DMS114 treated with DMSO at 0.1 percent for 48 hours (cell line): ENCODE measurements around the gene PREX1.

Source experiments
- DNase-seq: peaks from one replicate; lab custom pipeline; 2025; ENCODE audit not compliant: unreplicated experiment; lab: John Stamatoyannopoulos, UW

The PREX1 gene

DNA sequence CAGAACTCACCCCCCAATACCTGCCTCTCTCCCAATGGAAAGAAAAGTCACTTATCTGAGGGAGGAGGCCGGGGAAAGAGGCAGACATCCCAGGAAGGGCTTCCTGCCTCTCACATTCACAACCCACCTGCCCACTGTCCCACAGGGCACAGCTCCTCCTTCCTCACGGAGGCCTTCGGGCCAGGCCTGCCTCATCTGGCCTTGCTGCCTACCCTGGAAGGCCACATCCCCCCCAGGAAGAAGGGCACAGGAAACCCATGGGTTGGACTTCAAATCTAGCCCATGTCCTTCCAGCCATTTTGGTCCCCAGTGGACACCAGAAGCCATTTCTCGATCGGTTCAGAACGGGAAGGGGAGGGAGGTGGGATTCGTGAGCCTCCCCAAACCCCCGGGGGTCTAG, 162.0 kb downstream of the PREX1 start:
- DNase-seq = no peak

DNA sequence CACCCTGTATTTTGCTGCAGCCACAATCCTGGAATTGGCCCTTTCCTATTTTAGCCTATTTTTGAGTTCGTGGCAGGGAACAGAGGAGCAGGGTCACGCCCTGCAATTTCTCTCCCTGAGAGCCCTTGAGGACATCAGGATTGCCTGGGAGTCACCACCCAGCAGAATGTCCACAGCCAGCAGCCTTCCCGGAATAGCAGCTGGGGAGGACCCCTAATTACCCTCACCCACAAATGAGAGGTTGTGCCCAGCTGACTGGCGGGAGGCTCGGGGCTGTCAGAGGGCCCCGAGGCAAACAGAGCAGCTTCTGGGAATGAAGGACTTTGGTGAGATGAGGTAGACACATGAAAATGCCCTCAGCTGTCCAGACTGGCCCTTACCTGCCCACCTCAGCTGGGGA, 165.1 kb downstream of the PREX1 start:
- no peak for DNase-seq

DNA sequence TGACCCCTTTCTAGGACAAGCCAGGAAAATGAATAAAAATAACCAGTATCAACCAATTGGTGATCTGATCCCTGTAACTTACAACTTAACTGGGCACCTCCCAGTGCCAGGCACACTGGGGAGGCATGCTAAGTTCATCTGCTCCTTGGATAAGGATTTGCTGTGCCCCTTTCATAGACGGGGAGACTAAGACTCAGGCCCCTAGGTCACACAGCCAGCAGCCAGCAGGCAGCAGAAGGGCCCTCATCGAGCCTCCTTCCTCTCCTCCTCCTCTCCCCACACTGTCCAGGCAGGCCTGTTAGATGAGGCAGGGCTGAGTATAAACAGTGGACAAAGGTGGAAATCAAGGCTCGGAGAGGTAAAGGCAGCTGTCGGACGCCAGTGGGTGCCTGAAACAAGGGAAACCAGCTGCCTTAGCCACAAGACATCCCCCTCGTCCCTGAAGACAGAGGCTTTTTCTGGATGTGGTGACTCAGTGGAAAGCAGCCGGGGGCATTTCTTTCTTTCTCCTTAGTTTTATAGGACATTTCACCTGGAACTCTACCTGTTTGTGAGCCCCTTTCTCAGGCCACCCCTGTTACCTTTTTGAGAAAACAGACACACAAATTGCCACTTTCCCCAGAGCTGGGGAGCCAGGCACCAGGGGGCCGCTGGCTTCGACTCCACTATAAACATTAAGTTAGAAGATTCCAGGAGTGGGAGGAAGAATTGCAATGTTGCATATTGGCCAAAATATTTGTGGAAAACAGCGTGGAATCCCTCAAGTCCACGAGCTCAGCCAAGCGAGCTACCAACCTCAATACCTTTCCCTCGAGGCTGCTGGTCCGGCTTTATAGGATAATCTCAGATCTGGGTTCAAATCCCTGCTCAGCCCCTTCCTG, 166.0 kb downstream of the PREX1 start:
- DNase-seq = no peak

DNA sequence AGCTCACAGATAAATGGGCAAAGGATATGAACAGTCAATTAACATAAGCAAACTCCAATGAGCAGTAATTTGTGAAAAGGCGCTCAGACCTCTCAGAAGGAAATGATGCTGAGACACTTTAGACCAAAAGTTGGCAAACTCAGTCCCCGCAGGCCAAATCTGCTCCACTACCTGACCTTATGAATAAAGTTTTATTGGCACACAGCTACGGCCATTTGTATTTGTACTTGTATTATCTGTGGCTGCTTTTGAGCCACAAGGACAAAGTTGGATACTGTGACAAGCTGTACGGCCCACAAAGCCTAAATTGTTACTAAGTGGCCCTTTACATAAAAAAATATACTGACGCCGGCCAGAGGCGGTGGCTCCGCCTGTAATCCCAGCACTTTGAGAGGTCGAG, 167.0 kb downstream of the PREX1 start:
- no peak for DNase-seq

DNA sequence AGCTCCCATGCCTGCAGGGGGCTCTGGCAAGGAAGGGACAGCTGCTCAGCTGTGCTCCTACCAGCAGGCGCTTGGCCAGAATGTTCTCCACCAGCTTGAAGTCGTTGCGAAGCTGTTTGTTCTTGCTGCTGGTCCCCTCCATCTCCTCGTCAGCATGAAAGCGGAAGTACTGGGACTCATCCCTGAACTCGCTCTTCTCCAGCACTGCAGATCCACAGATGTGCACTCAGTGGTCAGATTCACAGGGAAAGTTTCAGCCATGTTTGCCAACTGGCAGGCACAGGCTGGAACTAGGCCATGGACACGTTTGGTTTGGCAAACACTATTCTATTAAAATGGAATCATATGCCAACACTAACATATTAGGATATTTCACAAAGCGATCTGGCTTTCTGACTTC, 167.9 kb downstream of the PREX1 start:
- no peak for DNase-seq

DNA sequence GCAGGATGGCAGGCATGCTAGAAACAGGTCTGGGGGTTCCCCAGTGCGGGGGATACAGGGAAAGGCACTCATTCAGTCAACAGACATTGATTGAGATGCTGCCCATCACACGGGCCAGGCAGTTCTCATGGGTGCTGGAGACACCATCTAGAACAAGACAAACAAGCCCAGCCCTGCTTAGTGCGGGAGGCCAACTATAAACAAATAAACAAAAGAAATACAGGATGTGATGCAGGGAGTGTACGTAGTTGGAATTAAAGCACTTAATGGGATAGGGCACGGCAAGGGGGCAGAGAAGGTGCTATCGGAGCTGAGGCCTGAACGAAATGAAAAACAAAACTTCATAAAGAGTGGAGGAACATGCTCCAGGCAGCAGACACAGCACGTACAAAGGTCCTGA, 169.3 kb downstream of the PREX1 start:
- DNase-seq = no peak

DNA sequence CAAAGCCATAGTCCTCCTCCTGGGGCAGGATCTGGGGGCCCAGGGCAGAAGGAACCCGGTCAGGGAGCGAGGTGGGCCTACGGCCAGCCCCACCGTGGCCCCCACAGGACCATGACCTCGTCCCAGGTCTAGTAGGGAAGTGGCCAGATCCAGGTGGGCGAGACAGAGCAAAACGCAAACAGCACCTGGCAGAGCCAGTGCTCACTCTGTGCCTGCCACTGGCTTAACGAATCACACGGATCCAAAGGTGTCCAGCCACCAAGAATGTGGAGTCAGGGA, 169.7 kb downstream of the PREX1 start:
- no peak for DNase-seq

DNA sequence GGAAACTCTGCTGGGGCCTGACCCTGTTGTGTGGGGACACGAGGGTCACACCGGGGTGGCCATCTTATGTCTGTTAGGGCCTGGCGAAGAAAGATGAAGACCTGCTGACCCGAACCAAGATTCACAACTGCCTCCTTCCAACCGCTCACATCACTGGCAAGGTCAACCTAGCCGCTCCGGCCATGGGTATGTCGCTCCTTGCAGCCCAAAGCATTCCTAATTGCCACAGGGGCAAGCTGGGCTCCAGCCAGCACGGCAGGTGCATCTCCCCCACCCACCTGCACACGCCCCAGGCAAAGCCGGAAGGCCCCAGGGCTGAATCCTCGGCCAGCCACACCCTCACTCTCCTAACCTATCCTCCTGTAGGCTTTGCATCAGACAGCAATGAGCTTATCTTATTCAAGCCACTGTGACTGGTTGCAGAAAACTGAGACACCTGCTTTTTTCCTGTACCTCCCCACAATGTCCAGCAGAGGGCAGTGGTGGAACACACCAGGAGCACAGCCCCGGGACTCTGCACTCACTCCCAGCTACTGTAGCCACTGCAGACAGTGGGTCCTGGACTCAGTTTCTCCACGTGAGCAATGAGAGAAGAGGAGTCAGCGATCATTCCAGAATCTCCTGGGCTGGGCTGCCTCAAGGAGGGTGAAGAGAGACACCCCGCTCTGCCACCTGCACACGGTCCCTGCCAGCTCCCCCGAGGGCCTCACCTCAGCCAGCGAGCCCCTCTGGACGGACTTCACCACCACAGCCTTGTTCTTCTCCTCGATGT, 170.2 kb downstream of the PREX1 start:
- DNase-seq = peak; percentile 58

DNA sequence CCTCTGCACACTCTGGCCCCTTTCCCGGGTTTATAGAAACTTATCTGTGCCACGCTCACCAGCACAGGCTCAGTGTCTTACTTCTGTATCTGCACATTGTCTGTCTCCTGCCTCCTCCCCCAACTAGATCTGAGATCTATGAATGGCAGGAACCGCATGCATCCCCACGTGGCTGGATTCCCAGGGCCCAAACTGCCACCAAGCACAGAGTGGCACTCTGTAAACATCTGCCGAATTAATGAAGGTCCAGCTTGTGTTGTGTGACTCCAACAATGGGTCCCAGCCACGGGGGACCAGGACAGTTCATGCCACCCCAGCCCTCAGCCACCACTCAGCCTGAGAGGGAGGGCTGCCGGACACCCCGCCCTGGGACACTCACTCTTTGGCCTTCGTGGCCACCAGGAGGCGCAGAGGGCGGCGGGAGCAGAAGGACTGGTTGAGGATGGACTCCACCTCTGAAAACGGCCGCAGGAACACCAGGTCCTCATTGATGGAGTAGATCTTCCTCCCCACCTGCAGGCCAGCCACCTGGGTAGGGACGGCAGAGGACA, 171.1 kb downstream of the PREX1 start:
- DNase-seq = no peak

DNA sequence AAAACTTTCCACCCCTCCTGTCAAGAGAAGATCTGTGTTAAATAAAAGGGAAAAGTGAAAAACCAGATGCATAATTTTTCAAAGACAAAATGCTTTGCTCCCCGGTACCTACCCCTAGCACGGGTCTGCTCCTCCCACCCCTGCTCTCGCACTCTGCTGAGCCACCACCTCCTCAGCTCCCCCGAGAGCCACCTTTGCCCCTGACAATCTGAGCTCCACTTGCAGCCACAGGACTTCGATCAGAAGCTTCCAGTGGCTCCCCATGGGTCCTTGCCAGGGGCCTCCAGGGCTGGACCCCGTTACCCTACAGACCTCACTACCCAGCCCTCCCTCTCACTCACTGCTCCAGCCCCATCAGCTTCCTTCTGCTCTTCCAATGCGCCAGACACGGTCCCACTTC, 171.7 kb downstream of the PREX1 start:
- no peak for DNase-seq

DNA sequence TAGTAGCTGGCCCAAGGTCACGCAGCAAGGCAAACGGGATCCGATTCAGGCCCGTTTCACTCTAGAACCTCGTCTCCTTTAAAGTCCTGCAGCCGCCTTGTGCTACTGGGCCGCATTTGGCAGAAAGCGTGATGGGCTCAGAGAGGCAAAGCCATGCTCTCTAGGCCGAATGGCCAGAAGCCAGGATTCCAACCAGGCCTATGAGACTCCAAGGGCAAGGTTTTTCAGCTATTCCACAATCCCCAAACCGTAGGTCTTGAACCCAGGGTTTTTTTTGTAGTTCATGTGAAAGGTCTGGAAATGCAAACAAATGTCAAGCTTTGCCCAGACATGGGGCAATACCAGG, 174.1 kb downstream of the PREX1 start:
- no peak for DNase-seq

DNA sequence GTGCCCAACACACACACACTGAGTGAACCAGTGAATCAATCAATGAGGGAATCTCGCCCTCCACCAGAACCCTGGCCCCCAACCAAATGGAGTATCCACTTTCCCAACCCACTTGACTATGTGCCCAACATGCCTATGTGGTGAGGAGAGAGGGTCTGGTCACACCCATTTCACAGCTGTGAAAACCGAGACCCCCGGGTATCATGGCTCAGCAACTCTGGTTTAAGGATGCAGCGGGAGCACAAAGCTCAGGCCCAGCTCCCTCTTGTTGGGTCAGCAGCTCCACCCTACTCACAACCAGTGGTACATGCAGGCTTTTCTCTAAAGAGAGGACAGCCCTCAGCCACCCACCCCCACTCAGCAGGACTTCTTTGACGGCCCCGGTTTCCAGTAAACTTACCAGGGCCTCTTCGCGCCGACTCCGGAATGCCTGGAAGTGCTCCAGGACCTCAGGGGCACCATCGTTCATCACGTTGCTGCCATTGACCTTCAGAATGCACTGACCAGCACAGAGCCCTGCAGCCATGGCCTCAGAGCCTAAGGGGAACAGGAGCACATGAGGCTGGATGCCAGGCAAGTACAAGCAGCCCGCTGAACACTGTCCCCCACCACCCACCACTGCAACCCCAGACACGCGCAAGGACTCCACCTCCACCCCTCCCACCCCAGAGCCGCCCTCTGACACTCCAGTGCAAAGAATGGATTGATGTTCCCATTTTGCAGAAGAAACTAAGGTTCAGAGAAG, 174.7 kb downstream of the PREX1 start:
- DNase-seq = no peak

DNA sequence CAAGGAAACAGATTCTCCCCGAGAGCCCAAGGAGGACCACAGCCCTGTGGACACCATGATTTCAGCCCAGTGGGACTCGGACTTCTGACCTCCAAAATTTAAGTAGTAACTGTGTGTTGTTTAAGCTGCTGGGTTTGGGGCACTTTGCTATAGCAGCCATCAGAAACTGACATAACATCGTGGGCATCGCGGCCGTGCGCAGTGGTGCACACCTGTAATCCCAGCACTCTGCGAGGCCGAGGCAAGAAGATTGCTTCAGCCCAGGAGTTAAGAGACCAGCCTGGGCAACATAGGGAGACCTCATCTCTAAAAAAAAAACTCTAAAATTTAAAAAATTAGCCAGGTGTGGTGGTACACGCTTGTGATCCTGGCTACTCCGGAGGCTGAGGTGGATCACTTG, 175.8 kb downstream of the PREX1 start:
- DNase-seq = no peak

DNA sequence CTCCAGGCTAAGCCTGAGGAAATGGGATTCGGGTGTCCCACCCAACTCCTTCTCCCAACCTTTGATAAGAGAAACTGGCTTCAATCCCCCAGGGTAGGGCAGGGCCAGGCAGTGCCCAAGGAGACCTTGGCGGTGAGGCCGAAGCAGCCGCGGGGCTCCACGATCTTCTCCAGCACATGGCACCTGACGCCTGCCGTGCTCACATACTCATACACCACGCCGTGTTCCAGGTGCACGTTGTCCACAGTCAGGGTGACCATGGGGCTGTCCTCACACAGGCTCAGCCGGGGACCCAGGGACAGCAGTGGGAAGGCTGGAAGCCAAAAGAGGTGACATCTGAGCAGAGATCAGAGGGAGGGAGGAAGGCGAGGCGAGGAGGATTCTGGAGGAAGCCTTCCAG, 176.5 kb downstream of the PREX1 start:
- no peak for DNase-seq

DNA sequence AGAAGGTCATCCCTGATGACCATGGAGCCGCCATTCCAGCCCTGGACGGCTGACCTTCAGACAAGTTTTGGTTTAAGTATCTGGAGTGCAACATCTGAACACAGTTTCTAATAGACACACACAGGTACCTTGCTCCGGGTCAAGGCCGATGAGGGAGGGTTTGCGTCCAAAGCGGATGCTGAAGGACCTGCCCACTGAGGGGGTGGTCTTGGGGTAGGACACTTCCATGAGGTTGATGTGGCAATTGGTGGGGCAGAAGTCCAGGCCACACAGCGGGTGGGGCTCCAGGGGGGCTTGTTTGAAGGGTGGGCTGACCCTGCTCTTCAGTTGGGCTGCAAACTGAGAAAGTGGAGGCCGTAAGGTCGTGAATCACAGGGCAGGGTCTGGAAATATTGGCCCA, 177.9 kb downstream of the PREX1 start:
- DNase-seq = no peak

DNA sequence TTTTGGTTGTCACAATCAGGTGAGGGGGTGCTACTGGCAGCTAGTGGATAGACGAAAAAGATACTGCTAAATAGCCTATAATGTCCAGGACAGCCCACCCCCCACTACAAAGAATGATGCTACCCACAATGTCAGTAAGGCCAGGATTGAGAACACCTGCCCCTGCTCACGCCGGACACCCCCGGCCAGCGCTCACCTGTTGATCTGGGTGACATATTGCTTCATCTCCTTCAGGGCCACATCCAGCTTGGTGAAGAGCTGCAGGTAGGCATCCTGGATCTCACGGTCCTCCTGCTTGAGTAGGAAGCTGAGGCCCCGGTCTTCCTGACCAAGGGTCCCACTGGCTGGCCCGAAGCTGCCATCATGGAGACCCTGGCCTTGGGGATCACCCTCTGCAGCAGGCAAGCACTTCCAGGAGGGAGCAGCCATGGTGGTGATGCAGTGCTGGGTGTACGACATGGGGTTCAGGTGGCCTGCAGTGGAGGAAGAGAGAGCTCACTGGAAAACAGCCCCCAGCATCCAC, 178.6 kb downstream of the PREX1 start:
- DNase-seq = no peak

DNA sequence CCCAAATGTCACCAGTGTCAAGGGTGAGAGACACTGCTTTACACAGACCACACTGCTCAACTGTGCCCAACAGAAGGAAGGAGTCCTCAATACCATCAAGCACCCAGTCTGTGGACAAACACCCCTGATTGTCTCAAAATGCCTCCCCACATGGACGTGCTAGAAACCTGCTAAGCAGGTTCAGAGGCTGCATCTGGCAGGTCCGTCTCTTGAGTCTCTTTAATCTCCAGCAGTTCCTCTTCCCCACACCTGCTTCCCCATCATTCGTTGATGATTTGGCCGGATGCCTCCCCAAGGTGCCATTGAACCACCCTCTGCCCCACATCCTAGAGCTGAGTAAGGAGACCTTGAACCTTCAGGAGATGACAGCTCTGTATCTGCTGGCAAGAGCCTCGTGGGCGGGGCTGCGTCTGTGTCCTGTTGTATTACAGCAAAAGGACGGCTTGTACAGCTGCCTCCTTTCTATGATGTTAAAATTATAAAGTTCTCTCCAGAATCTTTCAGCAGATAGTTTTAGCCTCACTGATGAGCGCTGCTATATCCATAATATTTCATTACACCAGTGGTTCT, 179.2 kb downstream of the PREX1 start:
- DNase-seq = no peak

DNA sequence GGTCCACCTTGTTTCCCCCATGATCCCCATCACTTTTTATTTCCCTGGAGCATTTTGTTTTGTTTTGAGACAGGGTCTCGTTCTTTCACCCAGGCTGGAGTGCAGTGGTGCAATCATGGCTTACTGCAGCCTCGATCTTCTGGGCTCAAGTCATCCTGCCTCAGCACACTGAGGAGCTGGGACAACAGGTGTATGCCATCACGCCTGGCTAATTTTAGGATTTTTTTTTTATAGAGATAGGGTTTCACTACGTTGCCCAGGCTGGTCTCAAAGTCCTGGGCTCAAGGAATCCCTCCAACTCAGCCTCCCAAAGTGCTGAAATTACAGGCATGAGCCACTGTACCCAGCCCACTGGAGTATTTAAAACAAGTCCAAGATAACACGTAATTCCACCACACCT, 179.9 kb downstream of the PREX1 start:
- DNase-seq = no peak

DNA sequence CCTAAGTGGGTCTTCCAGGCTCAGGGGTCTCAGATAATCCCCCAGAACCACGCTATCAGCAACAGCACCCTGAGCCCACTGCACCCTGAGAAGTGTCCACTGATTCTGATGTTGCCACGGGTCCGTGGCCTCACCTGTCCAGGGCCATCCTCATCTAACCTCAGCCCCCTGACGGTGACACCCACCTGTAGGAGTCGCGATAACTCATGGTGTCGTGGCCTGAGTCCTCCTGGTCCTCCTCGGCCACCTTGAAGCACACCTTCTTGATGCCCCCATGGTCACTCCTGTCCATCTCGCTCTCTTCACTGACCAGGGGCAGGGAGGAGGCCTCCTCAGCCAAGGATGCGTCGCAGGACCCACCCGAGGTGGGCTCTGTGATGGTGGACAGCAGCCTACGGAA, 182.1 kb downstream of the PREX1 start:
- DNase-seq = no peak

DNA sequence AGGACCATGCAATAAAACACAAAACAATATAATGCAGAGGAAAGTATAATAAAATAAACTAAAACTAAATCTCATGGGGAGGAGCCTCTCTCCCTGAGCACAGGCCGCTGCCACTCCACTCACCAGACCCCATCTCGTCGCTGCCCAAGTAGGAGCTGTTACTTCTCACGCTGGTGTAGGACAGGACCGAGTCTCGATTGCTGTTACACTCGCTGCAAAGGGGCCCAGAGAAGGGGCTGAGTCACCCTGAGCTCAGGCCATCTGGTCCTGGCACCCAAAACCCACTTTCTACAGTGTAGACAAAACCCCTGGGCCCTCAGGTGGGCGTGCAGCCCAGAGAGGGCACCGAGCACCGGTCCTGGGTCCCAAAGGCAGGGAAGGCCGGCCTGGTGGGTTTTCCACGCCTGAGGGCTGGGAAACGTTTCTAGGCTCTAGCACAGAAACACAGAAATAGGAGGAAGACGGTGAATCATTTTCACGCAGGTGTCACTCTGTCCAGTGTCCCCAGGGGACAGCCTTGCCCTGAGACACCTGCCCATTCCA, 183.4 kb downstream of the PREX1 start:
- no peak for DNase-seq
